IMR-90 (cell line): ENCODE data around the gene LMO1. TPM values are rescaled to one million over a fixed set of nuclear protein-coding genes. Genes with fewer than 3 reads are reported as not detected.

Experiments used
- ATAC-seq: fragments of 200-7000 bp; cut with Tn5 transposase; 2 replicates; pipeline ENCODE4 v1.9.1; 2020; ENCODE audit warnings: low read depth, mild to moderate bottlenecking, moderate library complexity
- BruUV-seq: library from RNA; stranded (reverse); fragments of 400-500 nt; replicated peaks from 2 replicates; lab custom pipeline; 2021; lab: Mats Ljungman, UMichigan
- CTCF ChIA-PET: fragments of 300-600 bp; formaldehyde crosslinking; extraction: SDS; loops from one replicate; lab custom pipeline; 2021; ENCODE audit warnings: antibody characterized with exemption; lab: Yijun Ruan, JAX
- POLR2A ChIA-PET: fragments of 300-600 bp; sonication (Branson Sonifier 250); formaldehyde crosslinking; loops from one replicate; lab custom pipeline; 2022; ENCODE audit warnings: antibody characterized with exemption; ENCODE audit not compliant: unreplicated experiment; lab: Charles Lee
- DNase-seq: peaks from one replicate; pipeline ENCODE4 v3.0.0; 2013
- H2AFZ ChIP-seq: replicated peaks from 2 replicates; pipeline ENCODE3; 2013; ENCODE audit warnings: low read length, mild to moderate bottlenecking; ENCODE audit not compliant: poor library complexity
- H2AK5ac ChIP-seq: 2 replicates; pipeline ENCODE4 v1.6.1; 2013; ENCODE audit warnings: low read depth, low read length, inconsistent platforms
- H2AK9ac ChIP-seq: replicated peaks from 2 replicates; pipeline ENCODE3; 2013; ENCODE audit warnings: mild to moderate bottlenecking, low read depth, low read length, moderate library complexity; ENCODE audit not compliant: poor library complexity
- H2BK120ac ChIP-seq: 2 replicates; pipeline ENCODE4 v1.6.1; 2013; ENCODE audit warnings: low read depth, low read length, inconsistent platforms
- H2BK15ac ChIP-seq: 3 replicates; pipeline ENCODE4 v1.6.1; 2013; ENCODE audit warnings: low read depth, low read length, inconsistent platforms
- H2BK20ac ChIP-seq: 2 replicates; pipeline ENCODE4 v1.6.1; 2013; ENCODE audit warnings: low read depth, mild to moderate bottlenecking, inconsistent platforms, low read length, moderate library complexity
- H2BK5ac ChIP-seq: 2 replicates; pipeline ENCODE4 v1.6.1; 2013; ENCODE audit warnings: mild to moderate bottlenecking, low read depth, low read length, inconsistent platforms; ENCODE audit not compliant: poor library complexity, severe bottlenecking
- H3K14ac ChIP-seq: replicated peaks from 2 replicates; pipeline ENCODE4 v1.6.1; 2013; ENCODE audit warnings: low read depth, low read length, inconsistent platforms
- H3K18ac ChIP-seq: 2 replicates; pipeline ENCODE4 v1.6.1; 2013; ENCODE audit warnings: low read depth, low read length, control low read depth
- H3K23ac ChIP-seq: 2 replicates; pipeline ENCODE4 v1.6.1; 2013; ENCODE audit warnings: low read depth, low read length, inconsistent platforms
- H3K27ac ChIP-seq: 2 replicates; pipeline ENCODE4 v1.5.1; 2013; ENCODE audit warnings: mild to moderate bottlenecking, control low read depth, low read length; ENCODE audit not compliant: insufficient read depth
- H3K27me3 ChIP-seq: 2 replicates; pipeline ENCODE4 v1.6.1; 2013; ENCODE audit warnings: low read length; ENCODE audit not compliant: control insufficient read depth, insufficient read depth
- H3K36me3 ChIP-seq: 2 replicates; pipeline ENCODE4 v1.6.1; 2013; ENCODE audit warnings: low read length, mixed read lengths; ENCODE audit not compliant: control insufficient read depth, insufficient read depth
- H3K4ac ChIP-seq: 2 replicates; pipeline ENCODE4 v1.6.1; 2013; ENCODE audit warnings: low read depth, low read length, inconsistent platforms
- H3K4me1 ChIP-seq: 2 replicates; pipeline ENCODE4 v1.6.1; 2013; ENCODE audit warnings: low read length, mixed read lengths; ENCODE audit not compliant: control insufficient read depth, insufficient read depth
- H3K4me2 ChIP-seq: 2 replicates; pipeline ENCODE4 v1.6.1; 2013; ENCODE audit warnings: low read depth, mild to moderate bottlenecking, control low read depth, low read length, moderate library complexity
- H3K4me3 ChIP-seq: 2 replicates; pipeline ENCODE4 v1.5.1; 2013; ENCODE audit warnings: low read depth, mild to moderate bottlenecking, control low read depth, low read length, moderate library complexity; ENCODE audit not compliant: insufficient read depth
- H3K56ac ChIP-seq: 2 replicates; pipeline ENCODE4 v1.6.1; 2013; ENCODE audit warnings: low read length, inconsistent platforms; ENCODE audit not compliant: insufficient read depth; ENCODE audit errors: extremely low read depth
- H3K79me1 ChIP-seq, 2 experiments: 2 replicates each; pipeline ENCODE4 v1.6.1; 2013; ENCODE audit warnings: low read length in 2 of 2, inconsistent platforms in 1 of 2, low read depth in 1 of 2
- H3K9ac ChIP-seq: 2 replicates; pipeline ENCODE4 v1.6.1; 2013; ENCODE audit warnings: low read depth, low read length, control low read depth
- H3K9me1 ChIP-seq: 2 replicates; pipeline ENCODE4 v1.6.1; 2013; ENCODE audit warnings: low read length, inconsistent platforms; ENCODE audit not compliant: insufficient read depth
- H3K9me3 ChIP-seq: 2 replicates; pipeline ENCODE4 v1.6.1; 2013; ENCODE audit warnings: low read length; ENCODE audit not compliant: control insufficient read depth, insufficient read depth
- H4K20me1 ChIP-seq: 2 replicates; pipeline ENCODE4 v1.6.1; 2013; ENCODE audit warnings: low read length, inconsistent platforms; ENCODE audit not compliant: insufficient read depth
- H4K5ac ChIP-seq: 2 replicates; pipeline ENCODE4 v1.6.1; 2013; ENCODE audit warnings: mild to moderate bottlenecking, low read depth, low read length, control low read depth
- H4K8ac ChIP-seq, 2 experiments: 2 replicates each; pipeline ENCODE4 v1.6.1; 2013; ENCODE audit warnings: low read depth in 2 of 2, low read length in 2 of 2, control low read depth in 1 of 2, inconsistent platforms in 1 of 2
- H4K91ac ChIP-seq: 2 replicates; pipeline ENCODE4 v1.6.1; 2013; ENCODE audit warnings: low read depth, low read length, inconsistent platforms; ENCODE audit not compliant: insufficient read depth
- CEBPB ChIP-seq: IDR thresholded peaks from 2 replicates; pipeline ENCODE4 v1.6.1; 2012; ENCODE audit warnings: low read depth, low read length, improper control_type of control experiment
- FOS ChIP-seq: fragments of 150-350 bp; IDR thresholded peaks from 2 replicates; pipeline ENCODE4 v1.6.1; 2016; ENCODE audit warnings: low read depth, low read length
- MAFK ChIP-seq: IDR thresholded peaks from 2 replicates; pipeline ENCODE4 v1.6.1; 2012; ENCODE audit warnings: low read depth, low read length, improper control_type of control experiment
- MXI1 ChIP-seq: IDR thresholded peaks from 2 replicates; pipeline ENCODE4 v1.6.1; 2012; ENCODE audit warnings: low read depth, mild to moderate bottlenecking, low read length, moderate library complexity, borderline replicate concordance
- WGBS, 2 experiments: methylation state at CpG; one replicate each; pipeline versions ENCODE4 v1.1.5 to v1.1.7; 2013; ENCODE audit warnings: missing lambda C conversion rate in 2 of 2; ENCODE audit not compliant: insufficient read length in 1 of 2; ENCODE audit errors: extremely low coverage in 2 of 2; 5-methylcytosine and 5-hydroxymethylcytosine counted together
- dilution Hi-C: fragments of 300-500 bp; cut with HindIII; formaldehyde crosslinking; loops from one replicate; pipeline ENCODE4 v1.14.3; 2018; ENCODE audit warnings: low sequenced_read_pairs; ENCODE audit not compliant: unreplicated experiment
- in situ Hi-C: fragments of 300-500 bp; cut with MboI; formaldehyde crosslinking; loops from 3 replicates; pipeline ENCODE4 v1.14.3; 2019; ENCODE audit warnings: low sequenced_read_pairs, inconsistent platforms, mixed read lengths
- intact Hi-C: fragments of 100-400 bp; cut with micrococcal nuclease; formaldehyde crosslinking; loops from 2 replicates; pipeline ENCODE4 v1.10.0; 2022
- polyA plus RNA-seq, 3 experiments: library from polyadenylated mRNA; depleted of rRNA; stranded (reverse); fragments of >200 nt; gene quantifications; 2 replicates each; pipeline ENCODE4 v1.2.3, GENCODE V29; 2012; ENCODE audit warnings: low replicate concordance in 1 of 3
- total RNA-seq: library from RNA; depleted of rRNA; stranded (reverse); fragments of >200 nt; gene quantifications from 2 replicates; pipeline ENCODE4 v1.2.3, GENCODE V29; 2012

LMO1 gene
- total and polyA plus RNA-seq, 2 of the 4 experiments (the other 2 are of a cell fraction) = not detected

DNA sequence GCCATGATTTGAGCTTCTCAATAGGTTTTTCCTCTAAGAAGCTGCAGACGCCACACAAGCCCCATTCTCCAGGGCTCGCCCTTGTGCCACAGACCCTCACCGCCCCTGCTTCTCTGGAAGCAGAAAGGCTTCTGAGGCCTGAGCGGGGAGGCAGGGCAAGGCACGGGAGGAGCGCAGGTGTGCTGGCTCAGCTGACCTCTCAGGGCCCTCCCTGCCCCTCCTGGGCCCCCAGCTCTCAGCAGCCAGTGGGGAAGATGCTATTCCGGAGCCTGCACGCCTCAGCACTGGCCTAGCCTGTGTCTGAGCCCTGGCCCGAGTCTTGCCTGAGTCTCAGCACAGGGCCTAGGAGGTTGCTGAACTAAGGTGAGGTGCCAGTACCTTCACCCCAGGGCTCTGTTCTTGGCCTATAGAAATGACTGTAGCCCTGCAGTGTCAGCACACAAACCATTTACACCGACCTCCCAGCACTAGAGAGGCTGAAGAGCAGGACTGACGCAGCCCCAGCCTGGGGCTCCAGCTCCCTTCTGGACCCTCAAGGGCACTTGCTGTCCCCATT is 47.1 kb upstream of the LMO1 start:
- Histone ChIP-seq H2BK15ac (no peak overlapping the region), H2BK5ac (no peak overlapping the region), H2AK9ac (no peak overlapping the region), H3K9me1 (no peaks in the 10 kb centered on the region), H2AFZ (no peak overlapping the region), H3K23ac (no peak overlapping the region), H3K4ac (no peak overlapping the region), H2AK5ac (no peak overlapping the region), H3K9ac (no peak overlapping the region), H2BK120ac (no peak overlapping the region), H3K9me3 (no peaks in the 10 kb centered on the region), H3K79me1 (no peaks in the 10 kb centered on the region), H4K20me1 (no peaks in the 10 kb centered on the region), H3K4me2 (no peak overlapping the region), H2BK20ac (no peak overlapping the region), H4K8ac (no peak overlapping the region), H3K27me3 (peaks cover 21% of the 10 kb centered on the region), H3K4me3 (no peak overlapping the region), H4K5ac (no peak overlapping the region), H3K14ac (no peak overlapping the region), H3K36me3 (no peaks in the 10 kb centered on the region), H3K4me1 (no peaks in the 10 kb centered on the region), H4K91ac (no peak overlapping the region), H3K18ac (no peak overlapping the region), H3K27ac (no peak overlapping the region), H3K56ac (no peak overlapping the region)
- CTCF ChIA-PET = no interaction called here
- intact Hi-C loops = no loop called here
- ATAC-seq (no peak), DNase-seq (no peak)
- TF ChIP-seq CEBPB = no peak
- no peak for TF ChIP-seq MAFK
- TF ChIP-seq FOS = no peak
- TF ChIP-seq MXI1 = no peak
- WGBS, 2 experiments = 93% methylated on average over 2 of the region's 11 CpGs; no CpG with 5 or more reads in 1 of the 2 experiments
- dilution Hi-C loops = no loop called here
- POLR2A ChIA-PET = no interaction called here
- in situ Hi-C loops = no loop called here
- no TSS peak for BruUV-seq
